HL-60 (cell line): ENCODE measurements around the gene SPIB.
A peak's percentile ranks its signal among the peaks of the same experiment; 100 is the strongest.

Experiments
- DNase-seq, 2 experiments: peaks; one replicate each; pipeline ENCODE4 v3.0.0-alpha.2; 2010 to 2020; ENCODE audit warnings: low read depth in 1 of 2, low spot score in 1 of 2
- H3K27ac ChIP-seq: fragments of 250-450 bp; sonication (Bioruptor Pico); replicated peaks from 2 replicates; pipeline ENCODE4 v1.5.1; 2020; ENCODE audit warnings: mild to moderate bottlenecking, moderate library complexity
- H3K27me3 ChIP-seq: fragments of 250-450 bp; sonication (Bioruptor Pico); 2 replicates; pipeline ENCODE4 v1.5.1; 2021; ENCODE audit warnings: mild to moderate bottlenecking, moderate library complexity; ENCODE audit not compliant: insufficient read depth, poor library complexity, severe bottlenecking
- H3K4me3 ChIP-seq: replicated peaks from 2 replicates; pipeline ENCODE4 v1.5.1; 2011; ENCODE audit warnings: mild to moderate bottlenecking, control low read depth, low read length; ENCODE audit not compliant: insufficient read depth
- GABPA ChIP-seq: IDR thresholded peaks from 2 replicates; pipeline ENCODE4 v1.6.1; 2012; ENCODE audit warnings: low read depth
- POLR2AphosphoS5 ChIP-seq: IDR thresholded peaks from 2 replicates; pipeline ENCODE4 v1.6.1; 2012; ENCODE audit warnings: low read depth
- REST ChIP-seq: IDR thresholded peaks from 2 replicates; pipeline ENCODE4 v1.6.1; 2012; ENCODE audit warnings: low read depth; ENCODE audit not compliant: insufficient replicate concordance
- SPI1 ChIP-seq: IDR thresholded peaks from 2 replicates; pipeline ENCODE4 v1.6.1; 2012; ENCODE audit warnings: low read depth, mild to moderate bottlenecking, borderline replicate concordance
- TF ChIP-seq, protein P1 (sequence below): IDR thresholded peaks from one replicate; pipeline ENCODE4 v1.5.1; 2011; ENCODE audit warnings: low read length, control low read depth, inconsistent platforms; ENCODE audit not compliant: insufficient read depth

Gene SPIB

DNA sequence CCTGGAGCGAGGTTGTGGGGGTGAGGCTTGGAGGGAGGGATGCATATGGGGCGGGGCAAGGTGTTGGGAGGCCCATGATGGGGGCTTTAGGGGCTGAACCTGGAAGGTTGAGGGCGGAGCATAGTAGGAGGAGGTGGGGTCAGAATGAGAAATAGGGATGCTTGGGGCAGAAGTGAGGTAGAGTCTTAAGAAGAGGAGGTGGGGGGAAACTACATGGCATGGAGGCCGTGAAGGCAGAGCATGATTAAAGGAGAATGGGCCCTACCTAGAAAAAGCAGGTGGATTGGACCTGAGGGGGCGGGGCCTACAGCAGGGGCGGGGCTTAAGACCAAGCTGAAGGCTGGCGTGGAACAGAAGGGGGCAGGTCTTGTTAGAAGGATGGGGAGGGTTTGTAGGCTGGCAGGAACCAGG, 41.7 kb upstream of the SPIB start:
- Histone ChIP-seq H3K27ac (no peak overlapping the region), H3K4me3 (peak overlapping the region; percentile 91), H3K27me3 (no peaks in the 10 kb centered on the region)
- DNase-seq, result no peak
- TF ChIP-seq, protein P1, sequence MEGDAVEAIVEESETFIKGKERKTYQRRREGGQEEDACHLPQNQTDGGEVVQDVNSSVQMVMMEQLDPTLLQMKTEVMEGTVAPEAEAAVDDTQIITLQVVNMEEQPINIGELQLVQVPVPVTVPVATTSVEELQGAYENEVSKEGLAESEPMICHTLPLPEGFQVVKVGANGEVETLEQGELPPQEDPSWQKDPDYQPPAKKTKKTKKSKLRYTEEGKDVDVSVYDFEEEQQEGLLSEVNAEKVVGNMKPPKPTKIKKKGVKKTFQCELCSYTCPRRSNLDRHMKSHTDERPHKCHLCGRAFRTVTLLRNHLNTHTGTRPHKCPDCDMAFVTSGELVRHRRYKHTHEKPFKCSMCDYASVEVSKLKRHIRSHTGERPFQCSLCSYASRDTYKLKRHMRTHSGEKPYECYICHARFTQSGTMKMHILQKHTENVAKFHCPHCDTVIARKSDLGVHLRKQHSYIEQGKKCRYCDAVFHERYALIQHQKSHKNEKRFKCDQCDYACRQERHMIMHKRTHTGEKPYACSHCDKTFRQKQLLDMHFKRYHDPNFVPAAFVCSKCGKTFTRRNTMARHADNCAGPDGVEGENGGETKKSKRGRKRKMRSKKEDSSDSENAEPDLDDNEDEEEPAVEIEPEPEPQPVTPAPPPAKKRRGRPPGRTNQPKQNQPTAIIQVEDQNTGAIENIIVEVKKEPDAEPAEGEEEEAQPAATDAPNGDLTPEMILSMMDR, result no peak
- TF ChIP-seq SPI1 (no peak), GABPA (no peak), REST (no peak), POLR2AphosphoS5 (no peak)

DNA sequence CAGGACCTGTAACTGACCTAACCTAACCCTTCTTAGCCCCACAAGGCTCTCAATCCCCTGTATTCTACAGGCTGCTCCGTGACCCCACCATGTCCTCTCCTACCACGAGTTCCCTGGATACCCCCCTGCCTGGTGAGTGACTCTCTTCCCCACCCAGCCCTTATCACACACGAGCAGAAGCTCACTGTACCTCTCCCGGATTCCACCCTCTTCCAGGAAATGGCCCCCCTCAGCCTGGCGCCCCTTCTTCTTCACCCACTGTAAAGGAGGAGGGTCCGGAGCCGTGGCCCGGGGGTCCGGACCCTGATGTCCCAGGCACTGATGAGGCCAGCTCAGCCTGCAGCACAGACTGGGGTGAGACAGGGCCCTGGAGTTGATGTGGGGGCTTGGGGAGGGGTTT, 41.2 kb upstream of the SPIB start:
- H3K4me3 ChIP-seq, result no peak overlapping the region
- no peak overlapping the region for H3K27ac ChIP-seq
- DNase-seq, result no peak
- no peak for TF ChIP-seq GABPA
- TF ChIP-seq, protein P1, result no peak
- no peak for TF ChIP-seq POLR2AphosphoS5
- no peak for TF ChIP-seq SPI1
- H3K27me3 ChIP-seq, result no peaks in the 10 kb centered on the region

GRCh38 chr19:50378169-50378862, 40.4 kb upstream of the SPIB start:
- no peaks in the 10 kb centered on the region for H3K27me3 ChIP-seq
- no peak for TF ChIP-seq POLR2AphosphoS5
- TF ChIP-seq GABPA, result no peak
- TF ChIP-seq, protein P1, result no peak
- TF ChIP-seq SPI1, result no peak
- DNase-seq, result no peak
- no peak overlapping the region for H3K27ac ChIP-seq
- H3K4me3 ChIP-seq, result no peak overlapping the region

GRCh38 chr19:50378863-50379236, 39.9 kb upstream of the SPIB start:
- H3K4me3 ChIP-seq, result no peak overlapping the region
- no peaks in the 10 kb centered on the region for H3K27me3 ChIP-seq
- TF ChIP-seq, protein P1, result no peak
- no peak for TF ChIP-seq SPI1
- no peak for DNase-seq
- no peak overlapping the region for H3K27ac ChIP-seq
